K562 (cell line): ENCODE data around the gene RPH3AL.

Experiments used
- MXI1 ChIP-seq: IDR thresholded peaks from 2 replicates; pipeline ENCODE4 v1.6.1; 2011; ENCODE audit warnings: low read depth, mild to moderate bottlenecking, improper control_type of control experiment, low read length
- RFX5 ChIP-seq: IDR thresholded peaks from 2 replicates; pipeline ENCODE4 v1.6.1; 2011; ENCODE audit warnings: low read depth, mild to moderate bottlenecking, improper control_type of control experiment, low read length

DNA sequence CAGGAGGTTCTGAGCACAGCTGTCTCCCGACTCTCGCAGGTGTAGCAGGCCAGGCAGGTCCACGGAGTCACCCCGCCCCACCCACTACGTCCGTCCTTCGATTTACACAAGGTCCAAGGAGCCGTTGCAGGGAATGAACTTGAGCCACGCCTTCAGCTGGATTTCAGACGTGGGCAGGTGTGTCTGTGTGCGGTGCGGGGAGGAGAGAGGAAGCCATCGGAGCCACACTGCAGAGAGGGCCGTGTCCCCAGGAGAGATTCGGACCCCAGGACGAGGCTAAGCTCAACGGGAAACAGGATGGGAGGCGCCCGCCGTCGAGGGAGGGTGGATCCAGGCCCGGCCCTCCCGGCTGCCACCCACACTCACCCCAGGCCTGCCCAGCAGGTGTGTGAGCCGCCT is 50.3 kb downstream of the RPH3AL start:
- TF ChIP-seq MXI1 (no peak), RFX5 (no peak)
